Germinal center (tissue), 1 donor: ENCODE measurements around the gene BLNK.
"Not testable (repeated sequence)": the region's sequence is repeated elsewhere in the genome, so short reads cannot be mapped to it uniquely, and the experiment has no call there.

Experiments used
- DNase-seq: peaks from one replicate; pipeline ENCODE4 v3.0.0; 2012; ENCODE audit warnings: mixed read lengths, low spot score

BLNK gene

GRCh38 chr10:96271016-96271815 is at the start of gene BLNK:
Gene BLNK (minus strand): TSS chr10:96271569. CDS start chr10:96271398, 171 bp downstream.
- DNase-seq, result peak; percentile 72

GRCh38 chr10:96319754-96320474 is 48.5 kb upstream of the BLNK start:
- DNase-seq, result no peak

GRCh38 chr10:96317067-96317833 is 45.9 kb upstream of the BLNK start:
- no peak for DNase-seq

GRCh38 chr10:96313344-96313743 is 42.0 kb upstream of the BLNK start:
- no peak for DNase-seq

GRCh38 chr10:96311180-96311715 is 39.9 kb upstream of the BLNK start:
- DNase-seq, result no peak

GRCh38 chr10:96310321-96310669 is 38.9 kb upstream of the BLNK start:
- no peak for DNase-seq

GRCh38 chr10:96309628-96310320 is 38.4 kb upstream of the BLNK start:
- no peak for DNase-seq

GRCh38 chr10:96308854-96309253 is 37.5 kb upstream of the BLNK start:
- DNase-seq, result not testable (repeated sequence)

GRCh38 chr10:96306516-96306915 is 35.1 kb upstream of the BLNK start:
- peak; percentile 65 for DNase-seq

- DNase-seq, result no peak
Measured at GRCh38 chr10:96305019-96305418, 33.6 kb upstream of the BLNK start.

GRCh38 chr10:96304230-96304629 is 32.9 kb upstream of the BLNK start, which contains the start of gene DNTT:
Gene DNTT (plus strand): TSS chr10:96304434. CDS start chr10:96304498, 64 bp downstream.
- no peak for DNase-seq

- no peak for DNase-seq
Measured at GRCh38 chr10:96301616-96302015, 30.2 kb upstream of the BLNK start.

GRCh38 chr10:96299383-96299782 is 28.0 kb upstream of the BLNK start:
- DNase-seq, result no peak

GRCh38 chr10:96298362-96298761 is 27.0 kb upstream of the BLNK start:
- DNase-seq, result no peak

- no peak for DNase-seq
Measured at GRCh38 chr10:96297486-96297885, 26.1 kb upstream of the BLNK start.

- DNase-seq, result no peak
Measured at GRCh38 chr10:96295475-96295874, 24.1 kb upstream of the BLNK start.

- DNase-seq, result peak; percentile 55
Measured at GRCh38 chr10:96292971-96293920, 21.9 kb upstream of the BLNK start.

- DNase-seq, result peak; percentile 19
Measured at GRCh38 chr10:96290368-96291133, 19.2 kb upstream of the BLNK start.

- no peak for DNase-seq
Measured at GRCh38 chr10:96289218-96289910, 18.0 kb upstream of the BLNK start.
